GM12872 (cell line): ENCODE measurements around the gene RSPRY1.

Source experiments
- TF ChIP-seq, protein P1 (sequence below): IDR thresholded peaks from 3 replicates; pipeline ENCODE4 v1.5.1; 2011; ENCODE audit warnings: low read depth, mild to moderate bottlenecking, low read length, moderate library complexity; ENCODE audit not compliant: insufficient read depth

RSPRY1 gene

DNA sequence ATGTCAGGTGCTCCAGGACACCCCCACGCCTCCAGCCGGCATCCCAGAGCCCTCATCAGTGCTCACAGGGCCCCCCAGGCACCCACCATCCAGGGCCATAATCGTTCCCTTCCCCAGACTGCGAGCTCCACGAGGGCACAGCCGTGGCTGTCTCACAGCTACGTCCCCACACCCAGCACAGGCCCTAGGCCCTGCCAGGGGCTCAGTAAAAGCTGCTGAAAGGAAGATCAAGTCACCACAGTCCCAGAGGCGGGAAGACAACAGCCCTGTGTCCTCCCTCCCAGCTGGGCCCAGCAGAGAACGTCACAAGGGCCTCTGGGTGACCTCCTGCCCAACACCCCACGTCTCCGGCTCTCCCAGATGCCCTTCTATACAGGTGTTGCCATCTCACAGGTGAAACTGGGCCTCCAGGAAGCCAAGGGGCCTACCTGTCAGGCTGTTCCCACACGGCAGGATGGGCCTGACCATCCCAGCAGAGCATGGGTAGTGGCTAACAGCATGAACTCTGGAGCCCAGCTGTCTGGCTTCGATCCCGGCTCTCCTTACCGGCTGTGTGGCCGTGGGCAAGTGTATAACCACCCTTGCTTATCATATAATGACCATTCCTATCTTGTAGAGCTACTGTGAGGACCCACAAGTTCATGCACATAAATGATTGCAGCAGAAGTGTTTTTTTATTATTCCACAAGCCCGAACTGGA lies 76.9 kb downstream of the RSPRY1 start:
- TF ChIP-seq, protein P1, sequence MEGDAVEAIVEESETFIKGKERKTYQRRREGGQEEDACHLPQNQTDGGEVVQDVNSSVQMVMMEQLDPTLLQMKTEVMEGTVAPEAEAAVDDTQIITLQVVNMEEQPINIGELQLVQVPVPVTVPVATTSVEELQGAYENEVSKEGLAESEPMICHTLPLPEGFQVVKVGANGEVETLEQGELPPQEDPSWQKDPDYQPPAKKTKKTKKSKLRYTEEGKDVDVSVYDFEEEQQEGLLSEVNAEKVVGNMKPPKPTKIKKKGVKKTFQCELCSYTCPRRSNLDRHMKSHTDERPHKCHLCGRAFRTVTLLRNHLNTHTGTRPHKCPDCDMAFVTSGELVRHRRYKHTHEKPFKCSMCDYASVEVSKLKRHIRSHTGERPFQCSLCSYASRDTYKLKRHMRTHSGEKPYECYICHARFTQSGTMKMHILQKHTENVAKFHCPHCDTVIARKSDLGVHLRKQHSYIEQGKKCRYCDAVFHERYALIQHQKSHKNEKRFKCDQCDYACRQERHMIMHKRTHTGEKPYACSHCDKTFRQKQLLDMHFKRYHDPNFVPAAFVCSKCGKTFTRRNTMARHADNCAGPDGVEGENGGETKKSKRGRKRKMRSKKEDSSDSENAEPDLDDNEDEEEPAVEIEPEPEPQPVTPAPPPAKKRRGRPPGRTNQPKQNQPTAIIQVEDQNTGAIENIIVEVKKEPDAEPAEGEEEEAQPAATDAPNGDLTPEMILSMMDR, result no peak

DNA sequence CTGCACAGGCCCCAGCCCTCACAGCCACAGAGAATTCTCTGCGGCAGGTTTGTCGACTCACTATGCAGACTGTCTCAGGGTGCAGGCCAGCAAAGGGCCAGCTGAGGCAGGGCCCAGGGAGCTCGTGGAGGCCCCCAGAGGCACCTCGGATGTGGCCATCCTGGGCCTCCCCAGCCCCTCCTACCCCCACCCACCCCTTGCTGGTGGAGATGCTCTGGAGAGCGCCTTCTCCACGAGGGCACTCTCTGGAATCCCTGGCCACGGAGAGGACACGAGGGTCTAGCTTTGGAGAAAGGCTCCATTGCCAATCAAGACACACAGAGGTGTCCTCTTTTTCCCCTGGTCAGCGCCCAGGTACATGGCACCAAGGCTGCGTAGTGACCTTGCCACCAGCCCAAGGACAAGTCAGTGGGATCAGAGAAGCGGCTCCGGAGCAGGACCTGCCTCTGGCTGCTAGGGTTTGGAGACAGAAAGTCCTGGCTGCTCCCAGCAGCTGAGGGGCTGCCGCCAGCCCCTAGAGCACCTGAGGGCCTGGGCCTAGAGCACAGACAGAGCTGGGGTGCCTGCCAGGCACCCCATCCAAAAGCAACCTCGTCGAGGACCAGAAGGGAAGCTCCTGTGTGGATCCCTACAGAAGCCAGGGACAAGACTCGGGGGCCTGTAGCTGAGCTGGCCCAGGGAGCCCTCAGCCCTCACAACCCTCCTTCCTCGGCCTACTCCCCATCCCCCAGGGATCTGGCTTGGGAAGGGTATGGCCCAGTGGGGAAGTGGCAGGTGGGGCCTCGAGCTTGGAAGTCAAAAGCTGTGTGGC lies 77.6 kb downstream of the RSPRY1 start:
- TF ChIP-seq, protein P1, result no peak

DNA sequence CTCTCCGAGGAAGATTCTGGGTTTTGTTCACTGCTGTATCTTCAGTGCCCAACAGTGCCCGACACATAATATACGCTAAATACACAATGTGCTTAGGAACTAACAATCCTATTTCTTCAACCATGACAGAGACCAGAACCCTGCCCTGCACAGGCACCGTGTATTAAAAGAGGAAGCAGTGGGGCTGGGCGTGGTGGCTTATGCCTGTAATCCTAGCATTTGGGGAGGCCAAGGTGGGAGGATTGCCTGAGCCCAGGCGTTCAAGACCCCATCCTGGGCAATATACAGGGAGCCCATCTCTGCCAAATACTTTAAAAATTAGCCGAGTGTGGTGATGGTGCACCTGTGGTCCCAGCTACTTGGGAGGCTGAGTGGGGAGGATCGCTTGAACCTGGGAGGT lies 78.3 kb downstream of the RSPRY1 start:
- TF ChIP-seq, protein P1, result no peak

DNA sequence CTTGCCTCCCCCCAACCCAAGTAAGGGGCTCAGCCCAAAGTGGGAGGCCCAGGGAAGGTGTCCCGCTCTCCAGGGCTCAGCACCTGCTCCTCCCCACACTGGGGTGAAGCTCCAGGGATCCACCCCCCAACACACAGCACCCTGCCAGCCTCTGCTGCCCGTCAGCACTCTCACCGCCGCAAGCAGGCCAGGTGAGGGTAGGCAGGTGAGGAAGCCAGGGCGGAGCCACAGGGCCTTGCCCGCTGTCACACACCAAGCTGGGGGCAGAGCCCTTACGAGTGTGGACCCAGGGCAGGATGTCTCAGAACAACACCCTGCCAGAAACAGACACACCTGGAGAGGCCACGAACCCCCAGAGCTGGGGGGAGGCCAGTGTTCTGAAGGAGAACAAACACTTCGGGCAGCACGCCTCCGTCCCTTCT lies 78.8 kb downstream of the RSPRY1 start:
- TF ChIP-seq, protein P1, result no peak

DNA sequence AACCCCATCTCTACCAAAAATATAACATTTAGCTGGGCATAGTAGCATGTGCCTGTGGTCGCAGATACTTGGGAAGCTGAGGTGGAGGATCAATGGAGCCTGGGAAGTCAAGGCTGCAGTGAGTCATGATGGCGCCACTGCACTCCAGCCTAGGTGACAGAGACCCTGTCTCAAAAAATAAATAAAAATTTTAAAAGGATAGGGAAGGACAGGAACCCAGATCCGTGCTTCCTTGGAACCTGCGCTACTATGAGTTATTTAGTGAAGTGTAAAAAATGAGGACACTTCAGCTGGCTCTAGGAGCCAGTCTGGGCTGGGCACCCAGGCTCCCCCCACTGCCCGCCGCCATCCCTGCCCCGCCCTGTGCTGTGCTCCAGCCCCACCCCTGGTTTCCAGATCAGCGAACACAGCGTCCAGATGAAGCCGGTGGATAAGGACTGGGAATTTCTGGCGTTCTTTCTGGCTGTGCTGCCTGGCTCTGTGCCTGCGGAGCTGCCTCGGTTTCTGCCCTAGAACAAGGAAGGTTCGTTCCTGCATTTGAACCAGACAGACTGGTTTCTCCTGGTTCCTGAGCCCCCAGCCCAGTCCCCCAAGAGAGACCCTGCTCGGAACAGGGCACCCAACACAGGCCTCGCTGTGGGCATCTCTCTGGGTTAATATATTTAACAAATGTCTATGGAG lies 79.9 kb downstream of the RSPRY1 start:
- TF ChIP-seq, protein P1, result no peak

DNA sequence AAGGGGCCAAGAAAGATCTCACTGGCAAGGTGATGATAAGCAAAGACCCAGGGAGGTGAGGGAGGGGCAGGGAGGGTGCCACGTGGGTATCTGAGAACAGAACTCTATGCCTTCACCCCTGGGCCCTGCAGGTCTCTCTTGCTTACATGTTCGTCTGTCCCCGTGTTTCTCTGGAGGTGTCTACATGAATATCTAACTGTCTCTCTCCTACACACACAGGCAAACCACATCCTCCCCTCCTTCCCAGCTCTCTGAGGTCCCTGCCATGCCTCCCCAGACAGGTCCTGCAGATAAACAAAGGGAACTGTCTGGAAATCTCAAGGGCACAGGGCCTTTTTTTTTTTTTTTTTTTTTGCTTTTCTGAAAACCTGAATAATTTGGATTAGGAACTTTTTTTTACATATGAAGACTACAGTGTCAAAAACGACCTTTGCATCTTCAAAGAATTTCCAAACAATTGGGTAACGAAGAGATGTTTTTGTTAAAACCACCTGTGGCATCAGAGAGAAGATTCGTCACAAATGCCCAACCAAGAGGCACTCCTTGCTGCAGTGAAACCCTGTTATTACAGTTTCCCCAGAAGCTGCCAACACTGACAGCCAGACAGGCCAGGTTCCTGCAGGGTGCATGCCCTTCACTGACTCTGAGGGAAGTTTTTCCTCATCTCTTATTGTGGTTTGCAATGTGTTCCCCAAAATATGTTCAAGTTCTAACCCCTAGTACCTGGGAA lies 80.6 kb downstream of the RSPRY1 start:
- TF ChIP-seq, protein P1, result no peak
